C4-2B (cell line): ENCODE results near the gene LOXL4.

ENCODE experiments used
- H3K27ac ChIP-seq: fragments of 450-650 bp; 2 replicates; pipeline ENCODE4 v1.5.1; 2017
- ZFX ChIP-seq: fragments of 450-650 bp; IDR thresholded peaks from 2 replicates; pipeline ENCODE4 v1.6.1; 2017
- TF ChIP-seq, protein P1 (sequence below): fragments of 450-650 bp; conservative IDR thresholded peaks from 2 replicates; pipeline ENCODE4 v1.5.1; 2017; ENCODE audit warnings: mild to moderate bottlenecking

The LOXL4 gene

GRCh38 chr10:98310701-98311100 lies 42.7 kb upstream of the LOXL4 start:
- no peak overlapping the region for H3K27ac ChIP-seq
- TF ChIP-seq, protein P1, sequence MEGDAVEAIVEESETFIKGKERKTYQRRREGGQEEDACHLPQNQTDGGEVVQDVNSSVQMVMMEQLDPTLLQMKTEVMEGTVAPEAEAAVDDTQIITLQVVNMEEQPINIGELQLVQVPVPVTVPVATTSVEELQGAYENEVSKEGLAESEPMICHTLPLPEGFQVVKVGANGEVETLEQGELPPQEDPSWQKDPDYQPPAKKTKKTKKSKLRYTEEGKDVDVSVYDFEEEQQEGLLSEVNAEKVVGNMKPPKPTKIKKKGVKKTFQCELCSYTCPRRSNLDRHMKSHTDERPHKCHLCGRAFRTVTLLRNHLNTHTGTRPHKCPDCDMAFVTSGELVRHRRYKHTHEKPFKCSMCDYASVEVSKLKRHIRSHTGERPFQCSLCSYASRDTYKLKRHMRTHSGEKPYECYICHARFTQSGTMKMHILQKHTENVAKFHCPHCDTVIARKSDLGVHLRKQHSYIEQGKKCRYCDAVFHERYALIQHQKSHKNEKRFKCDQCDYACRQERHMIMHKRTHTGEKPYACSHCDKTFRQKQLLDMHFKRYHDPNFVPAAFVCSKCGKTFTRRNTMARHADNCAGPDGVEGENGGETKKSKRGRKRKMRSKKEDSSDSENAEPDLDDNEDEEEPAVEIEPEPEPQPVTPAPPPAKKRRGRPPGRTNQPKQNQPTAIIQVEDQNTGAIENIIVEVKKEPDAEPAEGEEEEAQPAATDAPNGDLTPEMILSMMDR, result no peak
- no peak for TF ChIP-seq ZFX

GRCh38 chr10:98309366-98310355 lies 41.7 kb upstream of the LOXL4 start:
- no peak overlapping the region for H3K27ac ChIP-seq

DNA sequence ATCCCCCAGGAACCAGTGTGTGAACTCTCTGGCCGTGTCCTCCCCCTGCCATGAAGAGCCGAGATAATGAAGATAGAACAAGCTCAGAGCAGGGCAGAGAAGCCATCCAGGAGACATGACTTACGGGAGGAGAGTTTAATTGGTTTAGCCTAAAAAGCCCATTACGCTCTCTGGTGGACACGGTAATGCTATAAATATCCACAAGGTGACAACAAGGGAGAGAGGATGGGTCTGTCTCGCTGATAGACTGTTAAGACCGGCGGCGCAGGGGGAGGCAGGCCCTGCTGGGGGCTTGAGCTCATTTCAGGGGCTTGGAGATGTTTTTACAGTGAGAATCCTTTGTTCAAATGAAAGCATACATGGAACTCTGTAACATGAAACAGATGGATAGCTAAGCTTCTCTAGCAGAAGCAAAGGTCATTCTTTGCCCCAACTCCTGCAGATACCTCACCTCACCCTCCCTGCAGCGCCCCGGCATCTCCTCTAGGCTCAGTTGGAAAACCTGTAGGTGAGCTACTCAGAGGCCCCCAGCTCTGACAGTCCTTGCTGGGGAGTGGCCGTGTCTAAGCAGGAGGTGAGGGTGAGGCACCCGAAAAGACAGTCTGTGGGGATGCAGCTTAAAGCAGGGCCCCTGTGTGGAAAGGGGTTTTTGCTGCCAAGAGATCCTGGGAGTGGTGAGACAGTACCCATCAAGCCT lies 40.8 kb upstream of the LOXL4 start:
- H3K27ac ChIP-seq, result no peak overlapping the region
- TF ChIP-seq, protein P1, result no peak
- TF ChIP-seq ZFX, result no peak

More at GRCh38 chr10:98309366-98310355, 41.7 kb upstream of the LOXL4 start:
- no peak for TF ChIP-seq ZFX
- TF ChIP-seq, protein P1, result peak; percentile 90

DNA sequence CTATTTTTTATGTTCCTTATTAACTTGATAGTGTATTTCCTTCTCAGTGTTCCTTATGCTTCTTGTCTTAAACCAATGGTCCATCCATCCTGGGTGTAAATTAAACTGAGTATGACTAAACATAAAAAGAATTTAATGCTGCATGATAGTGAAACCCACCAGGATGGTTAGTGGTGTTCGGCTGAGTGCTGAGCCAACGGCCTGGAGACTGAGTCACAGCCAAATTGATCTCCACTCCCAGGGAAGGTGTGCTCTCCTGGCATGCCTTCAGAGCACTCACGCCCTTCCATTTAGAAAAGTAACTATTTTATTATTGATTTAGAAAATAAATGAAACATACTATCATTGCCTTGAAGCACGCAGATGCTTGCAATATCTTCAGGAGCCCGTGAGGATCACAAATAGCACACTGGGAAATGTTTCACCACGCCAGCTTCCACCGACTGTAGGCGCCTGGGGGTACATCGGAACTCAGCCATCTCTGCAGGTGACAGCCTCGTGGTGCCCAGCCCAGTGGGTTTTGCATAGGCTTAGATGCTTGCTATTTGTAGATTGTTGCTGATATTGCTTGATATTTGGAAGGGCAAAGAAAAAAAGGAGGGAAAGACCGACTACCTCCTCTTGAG lies 40.0 kb upstream of the LOXL4 start:
- no peak overlapping the region for H3K27ac ChIP-seq
- TF ChIP-seq, protein P1, result no peak
- TF ChIP-seq ZFX, result no peak

DNA sequence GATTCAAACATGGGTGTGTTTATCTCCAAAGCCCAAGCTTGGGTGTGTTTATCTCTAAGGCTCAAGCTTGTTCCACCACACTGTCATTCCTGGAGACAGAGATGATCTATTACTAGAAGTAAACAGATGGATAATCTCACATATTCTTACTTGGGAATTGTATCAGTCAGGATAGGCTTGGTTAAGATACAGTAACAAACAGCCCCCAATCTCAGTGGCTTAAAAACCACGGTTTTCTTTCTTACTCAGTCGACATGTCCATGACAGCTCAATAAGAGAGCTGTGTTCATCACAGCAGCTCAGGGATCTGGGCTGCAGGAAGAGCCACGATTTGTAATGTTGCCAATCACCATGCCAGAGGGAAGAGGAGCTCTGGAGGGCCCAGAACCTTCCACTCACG lies 38.5 kb upstream of the LOXL4 start:
- no peak for TF ChIP-seq ZFX
- TF ChIP-seq, protein P1, result no peak
- no peak overlapping the region for H3K27ac ChIP-seq

DNA sequence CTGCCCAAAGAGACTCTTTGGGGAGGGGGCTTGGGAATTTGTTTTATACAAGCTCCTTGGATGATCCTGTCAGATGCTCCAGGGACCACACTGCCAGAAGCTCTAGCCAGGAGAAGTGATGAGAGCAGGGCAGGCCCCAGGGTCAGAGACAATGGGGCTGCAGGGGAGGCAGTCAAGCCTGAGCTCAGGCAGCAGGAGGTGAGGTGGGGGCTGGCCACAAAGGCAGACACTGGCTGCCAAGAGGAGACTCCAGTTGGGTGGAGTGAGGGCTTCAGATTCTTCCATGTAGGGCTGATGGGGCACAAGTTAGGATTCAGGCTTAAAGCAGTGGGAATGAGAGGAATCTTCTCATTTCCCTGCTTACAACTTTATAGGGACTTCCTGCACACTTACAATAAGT lies 35.6 kb upstream of the LOXL4 start:
- TF ChIP-seq ZFX, result no peak
- TF ChIP-seq, protein P1, result no peak
- no peak overlapping the region for H3K27ac ChIP-seq
